RPMI8226 (cell line): ENCODE results near the gene TMPRSS11A.

Experiments
- DNase-seq: peaks from one replicate; pipeline ENCODE4 v3.0.0-alpha.2; 2015

The TMPRSS11A gene

DNA sequence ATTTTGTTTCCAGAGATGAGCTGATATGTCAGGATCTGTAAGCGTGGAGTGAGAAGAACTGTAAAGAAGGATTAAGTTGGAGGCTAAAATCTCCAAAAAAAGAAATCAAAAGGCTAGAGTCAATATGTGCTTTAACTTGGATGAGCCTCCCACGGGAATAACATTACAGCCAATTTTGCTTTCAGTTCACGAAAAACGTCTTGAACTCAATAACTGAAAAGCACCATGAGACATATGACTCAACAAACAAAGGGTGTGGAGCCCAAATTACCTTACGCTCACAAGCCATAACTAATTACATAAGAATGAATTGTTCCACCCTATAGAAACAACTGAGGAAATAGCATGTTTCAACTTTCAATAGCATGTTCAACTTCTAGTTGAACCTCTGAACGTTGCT is 101.8 kb downstream of the TMPRSS11A start:
- DNase-seq = no peak
